ENCODE data around the gene PCDHGC3.

The PCDHGC3 gene

GRCh38 chr5:141478321-141478945 lies 2.7 kb downstream of the PCDHGC3 start:
- Histone ChIP-seq H3K9me3 (ENCODE audit: control insufficient read depth, low read length) (no peaks in the 10 kb centered on the region), H3K4me3 (ENCODE audit: low read depth, low read length) (no peak overlapping the region), H2AFZ (no peak overlapping the region), H3K9ac (no peak overlapping the region), H3K4me2 (ENCODE audit: low read length) (peak overlapping the region; percentile 18), H3K27me3 (ENCODE audit: control insufficient read depth, insufficient read depth, low read length) (no peaks in the 10 kb centered on the region), H3K36me3 (ENCODE audit: control insufficient read depth, insufficient read depth, low read length) (no peaks in the 10 kb centered on the region), H3K27ac (no peak overlapping the region), H3K79me2 (peaks cover 54% of the 10 kb centered on the region), H3K4me1 (peaks cover 28% of the 10 kb centered on the region)
- peak; percentile 74 for TF ChIP-seq CTCF (IDR thresholded peaks at IDR 0.05)

- H3K36me3 ChIP-seq (ENCODE audit: control insufficient read depth, insufficient read depth, low read length) = no peaks in the 10 kb centered on the region
- no peaks in the 10 kb centered on the region for H3K9me3 ChIP-seq (ENCODE audit: control insufficient read depth, low read length)
- H3K4me1 ChIP-seq = peaks cover 34% of the 10 kb centered on the region
- no peak overlapping the region for H2AFZ ChIP-seq
- no peak overlapping the region for H3K4me3 ChIP-seq (ENCODE audit: low read depth, low read length)
- no peak overlapping the region for H3K27ac ChIP-seq
- no peak overlapping the region for H3K4me2 ChIP-seq (ENCODE audit: low read length)
- no peaks in the 10 kb centered on the region for H3K27me3 ChIP-seq (ENCODE audit: control insufficient read depth, insufficient read depth, low read length)
- no peak overlapping the region for H3K9ac ChIP-seq
- TF ChIP-seq CTCF (IDR thresholded peaks at IDR 0.05) = no peak
- H3K79me2 ChIP-seq = peaks cover 63% of the 10 kb centered on the region
Observed at GRCh38 chr5:141479776-141480175, 4.0 kb downstream of the PCDHGC3 start.

- TF ChIP-seq CTCF (IDR thresholded peaks at IDR 0.05) = no peak
- Histone ChIP-seq H3K79me2 (peaks cover 60% of the 10 kb centered on the region), H3K9me3 (ENCODE audit: control insufficient read depth, low read length) (no peaks in the 10 kb centered on the region), H3K9ac (peak overlapping the region; percentile 0), H3K4me2 (ENCODE audit: low read length) (no peak overlapping the region), H3K27me3 (ENCODE audit: control insufficient read depth, insufficient read depth, low read length) (no peaks in the 10 kb centered on the region), H2AFZ (no peak overlapping the region), H3K4me1 (peaks cover 17% of the 10 kb centered on the region), H3K27ac (no peak overlapping the region), H3K36me3 (ENCODE audit: control insufficient read depth, insufficient read depth, low read length) (no peaks in the 10 kb centered on the region), H3K4me3 (ENCODE audit: low read depth, low read length) (no peak overlapping the region)
Observed at GRCh38 chr5:141483902-141484301, 8.1 kb downstream of the PCDHGC3 start.

GRCh38 chr5:141484310-141484640 lies 8.5 kb downstream of the PCDHGC3 start:
- Histone ChIP-seq H3K9ac (peak overlapping the region; percentile 0), H3K4me1 (peaks cover 16% of the 10 kb centered on the region), H3K27me3 (ENCODE audit: control insufficient read depth, insufficient read depth, low read length) (no peaks in the 10 kb centered on the region), H3K79me2 (peaks cover 61% of the 10 kb centered on the region), H3K4me2 (ENCODE audit: low read length) (peak overlapping the region; percentile 43), H3K36me3 (ENCODE audit: control insufficient read depth, insufficient read depth, low read length) (no peaks in the 10 kb centered on the region), H3K27ac (no peak overlapping the region), H3K4me3 (ENCODE audit: low read depth, low read length) (peak overlapping the region; percentile 13), H2AFZ (no peak overlapping the region), H3K9me3 (ENCODE audit: control insufficient read depth, low read length) (no peaks in the 10 kb centered on the region)
- TF ChIP-seq CTCF (IDR thresholded peaks at IDR 0.05) = no peak

- H3K36me3 ChIP-seq (ENCODE audit: control insufficient read depth, insufficient read depth, low read length) = no peaks in the 10 kb centered on the region
Observed at GRCh38 chr5:141484641-141485311, 9.0 kb downstream of the PCDHGC3 start, which contains the start of gene PCDHGC4. Gene PCDHGC4, plus strand, starts transcription at chr5:141485030. Its CDS starts 144 bp downstream, at chr5:141485174.

More at GRCh38 chr5:141484641-141485311, 9.0 kb downstream of the PCDHGC3 start, which contains the start of gene PCDHGC4:
- Histone ChIP-seq H3K79me2 (peaks cover 61% of the 10 kb centered on the region), H3K27me3 (ENCODE audit: control insufficient read depth, insufficient read depth, low read length) (no peaks in the 10 kb centered on the region), H3K4me2 (ENCODE audit: low read length) (peak within 1 kb of the TSS; percentile 43), H3K27ac (no peak within 1 kb of the TSS), H3K9me3 (ENCODE audit: control insufficient read depth, low read length) (no peaks in the 10 kb centered on the region), H3K4me3 (ENCODE audit: low read depth, low read length) (peak within 1 kb of the TSS; percentile 13), H3K4me1 (peaks cover 11% of the 10 kb centered on the region), H2AFZ (no peak within 1 kb of the TSS), H3K9ac (peak within 1 kb of the TSS; percentile 0)
- no peak for TF ChIP-seq CTCF (IDR thresholded peaks at IDR 0.05)
